ENCODE measurements around the gene TEX36. TPM values are rescaled to one million over a fixed set of nuclear protein-coding genes. Genes with fewer than 3 reads are reported as not detected.
A peak's percentile ranks its signal among the peaks of the same experiment; 100 is the strongest.
"Not testable (repeated sequence)": the region's sequence is repeated elsewhere in the genome, so short reads cannot be mapped to it uniquely, and the experiment has no call there.

The TEX36 gene
- total RNA-seq, 1 donor from 2014 or later: not detected

GRCh38 chr10:125692196-125692595, 9.2 kb upstream of the TEX36 start:
- no peak for DNase-seq

- DNase-seq: no peak
Measured at GRCh38 chr10:125691160-125691981, 8.4 kb upstream of the TEX36 start.

DNA sequence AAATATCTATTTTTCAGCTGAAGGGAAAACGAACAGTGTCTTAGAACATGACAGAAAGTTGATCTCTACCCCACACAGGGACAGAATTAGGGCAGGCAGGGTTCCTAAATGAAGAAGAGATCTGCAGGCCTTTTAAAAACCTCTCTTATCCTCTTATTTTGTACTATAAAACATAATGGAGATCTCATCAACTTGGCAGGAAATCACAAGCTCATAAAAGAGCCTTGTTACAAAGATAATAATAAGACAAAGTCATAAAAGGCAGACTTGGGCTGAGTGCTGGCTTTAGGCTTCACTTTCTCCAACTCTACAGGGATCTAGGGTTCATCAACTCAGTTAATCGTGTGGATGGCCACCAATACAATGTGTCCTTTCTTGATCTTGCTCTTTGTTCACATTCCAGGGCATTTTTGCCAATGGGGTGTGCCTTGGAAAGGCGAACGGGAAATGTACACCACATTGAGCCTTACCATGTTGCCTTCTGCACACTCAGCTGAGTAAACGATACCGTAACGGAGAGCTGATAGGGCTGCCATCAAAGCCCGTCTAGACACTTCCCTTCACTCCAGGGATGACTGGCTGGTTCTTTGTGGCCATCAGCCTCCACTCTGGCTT, 7.1 kb upstream of the TEX36 start:
- no peak for DNase-seq

DNA sequence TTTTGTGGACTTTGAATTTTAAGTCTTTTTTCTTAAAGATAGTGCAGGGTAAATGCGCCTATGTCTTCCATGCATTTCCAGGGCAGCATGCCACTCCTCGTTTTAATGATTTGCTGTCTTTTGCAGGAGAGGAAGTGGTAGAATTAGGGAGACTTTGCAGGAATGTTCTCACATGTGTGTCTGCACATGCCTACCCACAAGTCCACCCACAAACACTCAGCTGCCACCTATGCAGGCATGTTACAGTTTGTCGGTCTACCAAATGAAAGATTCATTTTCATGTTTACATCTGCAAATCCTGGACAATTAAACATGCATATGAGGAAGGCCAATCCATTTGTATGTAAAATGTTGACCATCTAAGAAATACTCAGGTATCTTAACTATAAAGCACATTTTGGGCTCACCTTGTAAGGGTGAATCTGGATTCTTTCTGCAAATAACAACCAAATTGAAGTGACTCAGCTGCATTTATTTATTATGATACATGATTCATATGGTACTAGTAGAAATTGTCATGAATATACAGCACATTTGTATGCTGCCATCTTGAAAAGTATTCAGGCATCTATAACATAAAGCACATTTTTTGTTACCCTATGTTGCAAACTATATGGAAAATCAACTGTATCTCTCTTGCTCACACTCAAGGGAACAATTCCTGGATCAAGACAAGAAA, 4.7 kb upstream of the TEX36 start:
- no peak for DNase-seq

DNA sequence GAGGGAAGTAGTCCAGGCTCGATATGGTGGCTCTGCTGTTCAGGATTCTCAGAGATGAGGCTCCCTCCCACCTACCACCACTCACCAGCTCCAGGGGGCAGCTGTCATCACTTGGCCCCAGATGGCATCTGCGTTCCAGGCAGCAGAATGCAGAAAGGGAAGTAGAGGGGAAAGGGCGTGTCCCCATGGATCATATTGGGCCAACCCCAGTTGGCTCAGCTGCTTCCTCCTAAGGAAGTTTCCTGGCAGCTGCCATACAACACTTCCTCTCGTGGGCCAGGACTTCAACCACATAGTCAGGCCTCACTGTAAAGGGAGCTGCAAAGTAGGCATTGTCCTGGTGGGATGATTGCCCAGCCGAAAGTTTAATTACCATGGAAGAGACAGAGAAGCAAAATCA, 1.6 kb upstream of the TEX36 start:
- no peak for DNase-seq

DNA sequence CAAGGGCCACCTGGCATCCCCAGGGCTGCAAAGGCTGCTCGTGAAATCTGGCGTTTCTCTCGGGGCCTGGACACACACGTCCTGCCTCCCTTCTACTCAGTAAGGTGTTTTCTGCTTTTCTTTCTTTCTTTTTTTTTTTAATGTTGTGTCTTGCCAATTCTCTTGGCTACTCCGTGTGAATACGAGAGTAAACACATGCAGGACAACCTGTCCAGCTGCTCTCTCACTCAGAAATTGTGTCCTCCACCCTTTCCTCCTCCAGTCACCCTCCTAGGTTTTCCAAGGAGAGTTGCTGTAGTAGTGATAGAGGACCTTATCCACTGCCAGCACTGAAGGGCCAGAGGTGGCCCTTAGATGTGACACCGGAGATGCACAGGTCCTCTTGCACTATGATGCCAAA, 858 bp upstream of the TEX36 start:
- no peak for DNase-seq

GRCh38 chr10:125679436-125679835, 3.5 kb downstream of the TEX36 start:
- no peak for DNase-seq

GRCh38 chr10:125672884-125673283, 10.1 kb downstream of the TEX36 start:
- no peak for DNase-seq

- no peak for DNase-seq
Measured at GRCh38 chr10:125662584-125662983, 20.4 kb downstream of the TEX36 start.

DNA sequence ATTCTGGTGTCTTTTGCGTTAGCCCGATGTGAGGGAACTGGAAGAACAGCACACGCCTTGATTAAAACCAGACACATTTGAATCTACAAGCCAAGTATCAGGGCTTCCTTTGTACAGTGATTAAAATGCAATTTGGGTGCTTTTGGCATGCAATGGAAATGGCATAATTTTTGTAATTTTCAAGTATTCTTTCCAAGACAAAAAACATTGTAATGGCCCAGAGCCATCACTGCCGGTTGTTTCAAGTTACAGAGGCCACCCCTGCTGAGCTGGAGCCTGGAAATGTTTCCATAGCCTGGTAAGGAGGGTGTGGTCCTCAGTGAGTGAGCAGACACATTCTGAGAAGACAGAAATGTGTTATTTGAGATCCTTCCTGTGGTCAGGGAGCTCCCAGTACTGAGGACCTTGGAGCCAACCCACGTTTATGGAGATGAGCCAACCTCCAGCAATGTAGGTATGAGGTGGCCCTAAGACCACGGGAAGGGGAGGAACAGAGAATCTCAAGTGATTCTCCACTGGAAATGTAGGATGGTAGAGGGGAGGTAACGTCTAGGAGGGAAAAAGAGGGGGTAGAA, 20.9 kb downstream of the TEX36 start:
- peak; percentile 88 for DNase-seq

DNA sequence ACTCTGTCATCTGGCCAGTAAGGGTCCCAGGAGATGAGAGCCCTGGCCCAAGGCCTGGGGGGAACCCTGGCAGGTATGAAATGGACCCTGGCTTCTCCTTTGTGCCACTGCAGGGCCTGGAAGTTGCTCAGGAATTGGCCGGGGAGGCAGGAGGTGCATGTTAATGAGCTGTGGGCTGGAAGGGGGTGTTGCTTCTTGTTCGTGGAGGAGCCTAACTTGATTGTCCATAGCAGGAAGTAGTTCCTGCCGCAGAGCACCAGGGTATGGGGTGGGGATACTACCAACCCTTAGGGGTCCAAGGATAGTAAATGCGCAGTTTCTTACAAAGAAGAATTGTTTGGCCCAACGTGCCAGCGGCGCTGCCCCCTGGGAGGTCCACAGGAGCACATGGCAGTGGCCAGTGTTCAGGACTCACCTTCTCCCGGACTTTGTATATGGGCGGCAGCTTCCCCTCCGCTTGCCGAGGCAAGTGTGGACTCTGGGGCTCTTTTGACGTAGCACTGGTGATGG, 21.5 kb downstream of the TEX36 start:
- no peak for DNase-seq

DNA sequence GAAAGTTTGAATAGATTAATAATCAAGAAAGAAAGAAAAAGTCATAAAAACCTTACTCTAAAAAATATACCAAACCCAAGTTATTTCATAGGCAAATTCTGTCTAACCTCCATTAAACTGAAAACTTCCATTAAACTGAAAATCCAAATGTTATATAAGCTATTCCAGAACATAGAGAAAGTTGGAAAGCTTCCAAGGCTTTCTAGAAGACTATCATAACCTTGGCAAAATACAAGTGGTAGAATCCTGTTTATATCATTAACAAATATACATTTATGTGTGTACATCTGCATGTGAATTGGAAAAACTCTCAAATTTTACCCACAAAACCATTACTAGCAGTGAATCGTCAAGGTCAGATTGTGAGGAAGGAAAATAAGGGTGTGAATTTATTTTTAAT, 23.9 kb downstream of the TEX36 start:
- no peak for DNase-seq

DNA sequence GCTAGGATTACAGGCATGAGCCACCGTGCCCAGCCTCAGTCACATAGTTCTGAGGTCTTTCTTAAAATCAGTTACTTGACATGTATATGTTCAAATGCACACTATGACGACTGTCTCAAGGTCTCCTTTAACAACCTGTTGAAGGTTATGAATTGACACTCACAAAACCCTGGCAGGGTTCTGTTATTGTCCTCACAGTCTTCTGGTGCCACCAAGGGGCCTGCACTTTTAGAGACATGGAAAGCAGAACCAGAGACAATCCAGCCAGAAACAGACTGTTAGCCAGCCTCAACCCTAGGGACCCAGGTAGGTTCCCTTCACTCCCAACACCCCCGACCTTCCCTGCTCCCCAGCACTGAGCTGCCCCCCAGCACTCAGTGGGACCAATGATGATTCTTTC, 26.4 kb downstream of the TEX36 start:
- no peak for DNase-seq

GRCh38 chr10:125653113-125653512, 29.9 kb downstream of the TEX36 start:
- not testable (repeated sequence) for DNase-seq

GRCh38 chr10:125646311-125646710, 36.7 kb downstream of the TEX36 start:
- DNase-seq: no peak

GRCh38 chr10:125641398-125641797, 41.6 kb downstream of the TEX36 start:
- no peak for DNase-seq

DNA sequence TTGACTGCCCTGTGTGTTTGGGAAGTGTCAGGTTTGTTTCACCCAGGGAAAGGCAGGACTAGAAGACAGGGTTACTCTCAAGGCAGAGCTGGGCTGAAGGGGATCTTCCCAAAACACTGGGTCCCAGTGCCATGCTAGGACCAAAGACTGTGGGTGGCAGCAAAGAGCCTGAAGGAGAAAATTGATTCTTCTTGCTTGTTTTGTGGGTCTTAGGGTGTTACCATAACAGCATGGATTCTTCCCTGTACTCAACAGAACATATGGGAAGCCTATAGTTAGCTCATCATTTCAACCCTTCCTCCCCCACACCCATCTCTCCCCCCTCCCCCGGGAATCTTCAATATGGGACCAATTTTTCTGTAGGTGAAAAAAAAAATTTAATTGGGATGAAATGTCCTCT, 42.3 kb downstream of the TEX36 start:
- no peak for DNase-seq

DNA sequence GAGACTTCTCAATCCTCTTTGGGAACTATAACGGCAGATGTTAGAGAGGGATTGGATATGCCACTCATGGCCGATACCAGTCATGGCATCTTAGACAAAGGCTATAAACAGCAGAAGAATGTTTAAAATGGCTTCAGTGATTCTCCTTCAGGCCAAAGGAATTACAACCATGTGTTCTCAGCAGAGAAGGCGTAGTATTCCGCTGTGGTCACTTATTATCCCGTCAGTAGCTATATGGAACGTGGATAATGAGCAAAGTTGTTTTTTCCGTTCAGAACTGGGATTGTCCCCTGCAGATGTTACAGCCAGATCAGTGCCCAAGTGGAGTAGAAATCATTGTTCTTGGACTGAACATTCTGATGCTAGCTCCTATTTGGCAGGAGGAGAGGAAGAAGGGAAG, 43.1 kb downstream of the TEX36 start:
- DNase-seq: no peak

DNA sequence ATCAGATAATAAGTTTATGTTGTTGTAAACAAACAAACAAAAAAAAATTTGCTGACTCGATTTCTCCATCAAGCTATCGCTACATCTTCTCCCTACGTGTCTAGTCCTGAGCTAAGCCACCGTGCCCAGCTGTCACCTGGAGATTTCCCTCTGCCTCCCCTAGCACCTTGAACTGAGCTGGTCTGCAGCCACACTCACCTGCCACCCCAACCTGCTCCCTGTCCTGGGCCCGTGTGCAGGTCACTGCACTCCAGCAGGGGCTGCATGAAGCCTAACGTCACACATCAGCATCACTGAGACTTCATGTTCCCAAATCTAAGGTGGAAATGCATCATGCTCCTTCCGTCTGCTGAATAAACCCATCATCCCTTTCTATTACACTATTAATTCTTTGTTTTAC, 44.4 kb downstream of the TEX36 start:
- DNase-seq: no peak

DNA sequence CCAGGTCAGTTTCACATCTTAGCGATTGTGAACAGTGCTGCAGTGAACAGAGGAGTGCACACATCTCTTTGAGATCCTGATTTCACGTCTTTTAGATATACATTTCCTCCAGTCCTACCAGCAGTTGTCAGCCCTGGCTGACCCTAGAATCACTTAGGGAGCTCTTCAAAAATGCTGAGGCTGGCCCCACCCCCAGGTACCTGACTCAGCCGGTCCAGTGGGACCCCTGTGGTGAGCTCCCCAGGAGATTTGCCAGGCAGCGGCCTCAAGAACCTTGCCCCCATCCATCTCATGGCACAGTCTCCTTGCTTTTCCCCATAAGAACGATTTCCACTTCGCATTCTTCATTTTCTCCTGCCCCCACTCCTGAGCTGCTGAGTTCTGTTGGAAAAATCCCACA, 45.5 kb downstream of the TEX36 start:
- no peak for DNase-seq

- DNase-seq: no peak
Measured at GRCh38 chr10:125634606-125635005, 48.4 kb downstream of the TEX36 start.

- no peak for DNase-seq
Measured at GRCh38 chr10:125633517-125633999, 49.4 kb downstream of the TEX36 start.

GRCh38 chr10:125631806-125632205, 51.2 kb downstream of the TEX36 start:
- DNase-seq: no peak

All from skin of body (tissue), 2 donors.